ENCODE data around the gene SRSF3.

DNA sequence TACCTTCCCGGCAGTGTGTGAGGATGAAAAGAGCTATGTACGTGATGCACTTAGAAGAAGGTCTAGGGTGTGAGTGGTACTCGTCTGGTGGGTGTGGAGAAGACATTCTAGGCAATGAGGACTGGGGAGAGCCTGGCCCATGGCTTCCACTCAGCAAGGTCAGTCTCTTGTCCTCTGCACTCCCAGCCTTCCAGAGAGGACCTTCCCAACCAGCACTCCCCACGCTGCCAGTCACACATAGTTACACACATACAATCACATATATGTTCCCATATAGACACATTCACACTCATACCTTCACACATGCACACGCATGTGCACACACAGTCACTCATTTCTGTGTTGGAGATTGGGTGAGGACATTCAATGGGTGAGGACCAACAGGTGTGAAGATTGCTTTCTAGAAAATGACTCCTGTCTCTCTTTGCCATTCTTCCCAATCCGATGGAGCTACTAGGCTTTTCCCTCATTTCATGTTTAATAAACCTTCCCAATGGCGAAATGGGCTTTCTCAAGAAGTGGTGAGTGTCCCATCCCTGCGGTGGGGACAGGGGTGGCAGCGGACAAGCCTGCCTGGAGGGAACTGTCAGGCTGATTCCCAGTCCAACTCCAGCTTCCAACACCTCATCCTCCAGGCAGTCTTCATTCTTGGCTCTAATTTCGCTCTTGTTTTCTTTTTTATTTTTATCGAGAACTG is 30.4 kb downstream of the SRSF3 start:
- TF ChIP-seq GATA2 (IDR thresholded peaks at IDR 0.05; ENCODE audit: low read depth, low read length), result no peak
- TF ChIP-seq GATA3 (IDR thresholded peaks at IDR 0.05; ENCODE audit: low read depth, low read length), result no peak

All from SH-SY5Y (cell line).